A549 (cell line): ENCODE results near the gene PLPP2. TPM values are rescaled to one million over a fixed set of nuclear protein-coding genes. Genes with fewer than 3 reads are reported as not detected.

Experiments used
- ATAC-seq, 2 experiments: fragments of 200-7000 bp in 1 of 2; fragments of >200 bp in 1 of 2; cut with Nextera tagmentation in 1 of 2; cut with Tn5 transposase in 1 of 2; 3 replicates each; pipeline versions ENCODE4 v1.8.0 to v1.9.1; 2018 to 2020; ENCODE audit warnings: mild to moderate bottlenecking in 1 of 2, moderate library complexity in 1 of 2
- CTCF ChIA-PET: fragments of 300-600 bp; sonication (Branson Sonifier 250); formaldehyde crosslinking; extraction: SDS; loops from one replicate; lab custom pipeline; 2021; ENCODE audit warnings: antibody characterized with exemption, inconsistent platforms; lab: Yijun Ruan, JAX
- POLR2A ChIA-PET: fragments of 350-600 bp; formaldehyde crosslinking; extraction: SDS; loops from one replicate; lab custom pipeline; 2021; ENCODE audit warnings: antibody characterized with exemption, inconsistent platforms; lab: Yijun Ruan, JAX
- DNase-seq, 2 experiments: peaks; one replicate each; pipeline versions ENCODE4 v3.0.0 to v3.0.0-alpha.2; 2011 to 2016; ENCODE audit warnings: low read depth in 1 of 2, low spot score in 1 of 2
- FAIRE-seq: peaks from 2 replicates; lab custom pipeline; 2011; peaks lifted over from hg19 to GRCh38; lab: Jason Lieb, UNC
- H3K27ac ChIP-seq, 2 experiments: fragments of >200 bp; sonication (Bioruptor Twin); formaldehyde crosslinking; 3 replicates each; pipeline ENCODE4 v1.5.1; 2016 to 2017
- H3K4me1 ChIP-seq: fragments of >200 bp; sonication (Bioruptor Twin); formaldehyde crosslinking; 3 replicates; pipeline ENCODE4 v1.6.1; 2016
- H3K4me2 ChIP-seq: fragments of >200 bp; sonication (Bioruptor Twin); formaldehyde crosslinking; 3 replicates; pipeline ENCODE4 v1.6.1; 2016
- H3K4me3 ChIP-seq: fragments of >200 bp; sonication (Bioruptor Twin); formaldehyde crosslinking; 3 replicates; pipeline ENCODE4 v1.5.1; 2016
- H3K9me3 ChIP-seq: fragments of >200 bp; sonication (Bioruptor Twin); formaldehyde crosslinking; 3 replicates; pipeline ENCODE4 v1.6.1; 2016
- CEBPB ChIP-seq, 2 experiments: fragments of >200 bp in 1 of 2; sonication (Bioruptor Twin) in 1 of 2; formaldehyde crosslinking in 1 of 2; IDR thresholded peaks; 2 replicates each; pipeline ENCODE4 v1.6.1; 2012 to 2016
- EHF ChIP-seq: fragments of 250-450 bp; sonication (Bioruptor Pico); IDR thresholded peaks from 2 replicates; pipeline ENCODE4 v1.5.0; 2020; ENCODE audit warnings: mild to moderate bottlenecking
- EP300 ChIP-seq, 2 experiments: fragments of >200 bp; sonication (Bioruptor Twin); formaldehyde crosslinking; IDR thresholded peaks; 2 replicates in 1 of 2; 3 replicates in 1 of 2; pipeline ENCODE4 v1.6.1; 2016 to 2017
- ESRRA ChIP-seq: fragments of 150-350 bp; IDR thresholded peaks from 2 replicates; pipeline ENCODE4 v1.6.1; 2014; ENCODE audit warnings: mild to moderate bottlenecking, low read length, borderline replicate concordance
- FOSL2 ChIP-seq, 2 experiments: fragments of 450-650 bp in 1 of 2; fragments of >200 bp in 1 of 2; sonication (Bioruptor Twin) in 1 of 2; formaldehyde crosslinking; IDR thresholded peaks; 2 replicates each; pipeline versions ENCODE4 v1.5.0 to v1.6.1; 2016 to 2020; ENCODE audit warnings: mild to moderate bottlenecking in 1 of 2, moderate library complexity in 1 of 2
- GATA3 ChIP-seq: IDR thresholded peaks from 2 replicates; pipeline ENCODE4 v1.6.1; 2012; ENCODE audit warnings: borderline replicate concordance
- HOXA7 ChIP-seq: fragments of 250-450 bp; sonication (Bioruptor Pico); IDR thresholded peaks from 2 replicates; pipeline ENCODE4 v1.5.0; 2020; ENCODE audit warnings: mild to moderate bottlenecking, moderate library complexity
- KDM5A ChIP-seq: fragments of 200-600 bp; sonication (generic); IDR thresholded peaks from 2 replicates; pipeline ENCODE4 v1.6.1; 2016; ENCODE audit warnings: antibody characterized with exemption, mild to moderate bottlenecking
- MYC ChIP-seq: IDR thresholded peaks from 2 replicates; pipeline ENCODE4 v1.6.1; 2012; ENCODE audit warnings: mild to moderate bottlenecking, inconsistent platforms, low read length, improper control_type of control experiment, borderline replicate concordance
- NFE2L2 ChIP-seq: fragments of 150-350 bp; conservative IDR thresholded peaks from 2 replicates; pipeline ENCODE4 v1.6.1; 2014; ENCODE audit warnings: low read length
- POLR2A ChIP-seq: IDR thresholded peaks from 2 replicates; pipeline ENCODE4 v1.6.1; 2012; ENCODE audit warnings: mild to moderate bottlenecking, low read length
- RAD21 ChIP-seq, 2 experiments: fragments of >200 bp in 1 of 2; sonication (Bioruptor Twin) in 1 of 2; formaldehyde crosslinking in 1 of 2; IDR thresholded peaks in 1 of 2; conservative IDR thresholded peaks in 1 of 2; 2 replicates in 1 of 2; 3 replicates in 1 of 2; pipeline ENCODE4 v1.6.1; 2012 to 2018; ENCODE audit warnings: inconsistent platforms in 1 of 2
- RFX5 ChIP-seq: fragments of 450-650 bp; IDR thresholded peaks from 2 replicates; pipeline ENCODE4 v1.7.1; 2014; ENCODE audit warnings: antibody characterized with exemption, mild to moderate bottlenecking, moderate library complexity
- SMC3 ChIP-seq: fragments of >200 bp; sonication (Bioruptor Twin); formaldehyde crosslinking; IDR thresholded peaks from 3 replicates; pipeline ENCODE4 v1.6.1; 2018; ENCODE audit warnings: inconsistent platforms
- TFCP2L1 ChIP-seq: fragments of 250-450 bp; sonication (Bioruptor Pico); IDR thresholded peaks from 2 replicates; pipeline ENCODE4 v1.5.0; 2021; ENCODE audit warnings: mild to moderate bottlenecking
- TP53 ChIP-seq: fragments of 250-450 bp; sonication (Bioruptor Pico); IDR thresholded peaks from 2 replicates; pipeline ENCODE4 v1.5.0; 2021; ENCODE audit warnings: mild to moderate bottlenecking, moderate library complexity
- ZC3H11A ChIP-seq: fragments of 450-650 bp; IDR thresholded peaks from 2 replicates; pipeline ENCODE4 v1.6.1; 2014; ENCODE audit warnings: antibody characterized with exemption, mild to moderate bottlenecking
- ZFP36 ChIP-seq: fragments of 450-650 bp; IDR thresholded peaks from 2 replicates; pipeline ENCODE4 v1.6.1; 2014; ENCODE audit warnings: borderline replicate concordance; ENCODE audit not compliant: partially characterized antibody
- WGBS: methylation state at CpG from one replicate; pipeline ENCODE4 v1.1.6; 2017; ENCODE audit errors: missing lambda C conversion rate; 5-methylcytosine and 5-hydroxymethylcytosine counted together
- polyA plus RNA-seq, 4 experiments: library from polyadenylated mRNA; depleted of rRNA in 3 of 4; stranded (reverse); fragments of >200 nt; fragmentation: RNase III in 1 of 4; extraction: RNeasy Plus Mini Kit Qiagen cat#74134 plus additional on column Dnase treatment in 1 of 4; gene quantifications; 2 replicates in 3 of 4; 3 replicates in 1 of 4; pipeline ENCODE4 v1.2.3, GENCODE V29; 2011 to 2017
- TF ChIP-seq, protein P1 (sequence below): IDR thresholded peaks from 2 replicates; pipeline ENCODE4 v1.6.1; 2012
- TF ChIP-seq, protein P2 (sequence below): IDR thresholded peaks from 2 replicates; pipeline ENCODE4 v1.6.1; 2012; ENCODE audit warnings: low read depth, borderline replicate concordance
- TF ChIP-seq, protein P3 (sequence below): IDR thresholded peaks from 2 replicates; pipeline ENCODE4 v1.6.1; 2012
- TF ChIP-seq, protein P4 (sequence below): fragments of >200 bp; sonication (Bioruptor Twin); formaldehyde crosslinking; IDR thresholded peaks from 2 replicates; pipeline ENCODE4 v1.6.1; 2016
- TF ChIP-seq, protein P5 (sequence below): fragments of 200-600 bp; sonication (generic); IDR thresholded peaks from 2 replicates; pipeline ENCODE4 v1.6.1; 2016; ENCODE audit warnings: antibody characterized with exemption, mild to moderate bottlenecking, moderate library complexity

PLPP2 gene
- polyA plus RNA-seq, 2 of the 4 experiments (the other 2 are of a cell fraction) = 44.2 to 100 TPM

DNA sequence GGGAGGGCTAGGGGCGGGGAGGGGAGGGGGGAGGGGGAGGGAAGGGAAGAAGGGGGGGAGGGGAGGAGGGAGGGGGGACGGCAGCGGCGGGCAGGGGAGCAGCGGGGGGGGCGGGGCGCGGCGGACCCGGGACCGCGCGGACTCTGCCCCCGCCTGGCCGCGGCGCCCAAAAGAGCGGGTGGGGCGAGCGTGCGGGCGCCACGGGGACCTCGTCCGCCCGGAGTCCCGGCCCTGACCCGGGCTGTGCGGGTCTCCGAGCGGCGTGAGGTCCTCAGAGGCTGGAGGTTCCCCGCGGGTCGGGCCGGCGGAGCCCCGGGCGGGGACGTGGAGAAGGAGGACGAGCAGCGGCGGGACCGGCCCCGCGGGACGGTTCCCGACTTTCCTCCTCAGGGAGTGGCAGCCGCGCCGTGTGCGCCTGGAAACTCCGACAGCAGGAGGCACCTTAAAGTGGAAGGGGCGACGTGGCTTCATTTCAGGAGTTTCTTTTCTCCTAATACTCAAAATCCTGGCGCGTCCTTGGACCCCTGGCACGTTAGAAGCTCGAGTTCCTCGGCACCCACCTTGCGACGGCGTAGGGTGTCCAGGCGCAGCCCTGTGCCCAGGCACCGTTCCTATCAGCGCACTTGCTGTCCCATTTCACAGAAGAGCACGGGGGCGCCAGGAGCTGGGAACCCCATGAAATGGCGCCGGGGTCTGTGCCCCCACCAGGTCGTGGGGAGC, 518 bp upstream of the PLPP2 start:
- Histone ChIP-seq H3K27ac (peak overlapping the region; percentile 85 to 100), H3K4me3 (peak overlapping the region; percentile 87), H3K9me3 (no peaks in the 10 kb centered on the region)
- ChIA-PET POLR2A (no interaction called here), CTCF (interaction anchor here (1.5 kb wide), 1 partner anchor 25 kb away, joined by 4 read pairs; no protein-coding TSS in a partner anchor)
- peak in 1 of 2 experiments; percentile 4; a peak in 3 of 6 replicates for ATAC-seq
- DNase-seq = peak in 1 of 2 experiments; percentile 29
- no peak for FAIRE-seq
- TF ChIP-seq NFE2L2 (no peak), POLR2A (no peak)
- TF ChIP-seq, protein P1, sequence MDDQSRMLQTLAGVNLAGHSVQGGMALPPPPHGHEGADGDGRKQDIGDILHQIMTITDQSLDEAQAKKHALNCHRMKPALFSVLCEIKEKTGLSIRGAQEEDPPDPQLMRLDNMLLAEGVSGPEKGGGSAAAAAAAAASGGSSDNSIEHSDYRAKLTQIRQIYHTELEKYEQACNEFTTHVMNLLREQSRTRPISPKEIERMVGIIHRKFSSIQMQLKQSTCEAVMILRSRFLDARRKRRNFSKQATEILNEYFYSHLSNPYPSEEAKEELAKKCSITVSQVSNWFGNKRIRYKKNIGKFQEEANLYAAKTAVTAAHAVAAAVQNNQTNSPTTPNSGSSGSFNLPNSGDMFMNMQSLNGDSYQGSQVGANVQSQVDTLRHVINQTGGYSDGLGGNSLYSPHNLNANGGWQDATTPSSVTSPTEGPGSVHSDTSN = no peak
- TF ChIP-seq, protein P2, sequence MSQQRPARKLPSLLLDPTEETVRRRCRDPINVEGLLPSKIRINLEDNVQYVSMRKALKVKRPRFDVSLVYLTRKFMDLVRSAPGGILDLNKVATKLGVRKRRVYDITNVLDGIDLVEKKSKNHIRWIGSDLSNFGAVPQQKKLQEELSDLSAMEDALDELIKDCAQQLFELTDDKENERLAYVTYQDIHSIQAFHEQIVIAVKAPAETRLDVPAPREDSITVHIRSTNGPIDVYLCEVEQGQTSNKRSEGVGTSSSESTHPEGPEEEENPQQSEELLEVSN = peak; percentile 27; the same call in 1 of the 2 replicates
- TF ChIP-seq, all 56 proteins: peak for 1
- Histone ChIP-seq H3K4me2 (peak overlapping the region; percentile 84), H3K4me1 (peaks cover 14% of the 10 kb centered on the region)
- 84% methylated on average over 12 of the region's 71 CpGs for WGBS

DNA sequence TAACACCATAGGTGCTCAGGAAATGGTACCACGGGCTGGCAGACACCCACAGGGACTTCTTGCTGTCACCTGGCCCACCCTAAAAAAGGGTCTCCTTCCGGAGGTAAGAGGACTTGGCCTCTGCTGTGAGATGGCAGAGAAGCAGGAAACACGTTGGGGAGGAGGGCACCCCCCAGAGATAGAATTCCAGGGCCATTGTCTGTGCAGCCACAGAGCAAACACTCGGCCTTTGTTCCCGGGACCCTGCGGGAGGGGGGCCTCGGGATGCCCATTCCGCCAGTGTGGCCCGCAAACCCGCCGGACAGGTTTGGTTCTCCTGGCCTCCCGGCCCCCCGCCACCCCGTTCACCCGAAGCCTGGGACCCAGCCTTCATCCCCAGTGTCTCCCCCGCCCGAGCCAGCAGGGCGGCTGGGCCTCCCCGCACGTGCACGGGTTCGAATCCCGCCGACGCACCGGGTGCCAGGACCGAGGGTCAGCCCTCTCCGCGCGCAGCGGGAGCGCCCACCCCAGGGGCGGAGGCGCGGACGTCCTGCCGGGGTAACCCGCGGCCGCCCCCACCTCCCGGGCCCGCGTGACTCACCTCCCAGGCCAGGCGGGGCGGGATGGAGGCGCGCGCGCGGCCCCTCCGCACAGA, 714 bp downstream of the PLPP2 start:
- 0% methylated on average over 3 of the region's 51 CpGs for WGBS
- H3K9me3 ChIP-seq = no peaks in the 10 kb centered on the region
- ATAC-seq (peak; percentile 22 to 51; a peak in 4 of 6 replicates), FAIRE-seq (no peak), DNase-seq (peak; percentile 40 to 41)
- ChIA-PET CTCF (interaction anchor here (1.0 kb wide), 1 partner anchor 23 kb away, joined by 3 read pairs; no protein-coding TSS in a partner anchor), POLR2A (no interaction called here)
- no peak for TF ChIP-seq RFX5
- TF ChIP-seq SMC3 = no peak
- no peak for TF ChIP-seq FOSL2 (IDR thresholded peaks at IDR 0.05)
- peak; percentile 78 for TF ChIP-seq FOSL2 (CRISPR knock-in tag; IDR thresholded peaks at IDR 0.05)
- TF ChIP-seq HOXA7 = no peak
- 0 out of 4 replicates have a peak, but pooled peaks of 1 of the 2 experiments have one; percentile 1 for TF ChIP-seq CEBPB (IDR thresholded peaks at IDR 0.05)
- TF ChIP-seq KDM5A = no peak
- no peak for TF ChIP-seq MYC
- TF ChIP-seq, protein P3, sequence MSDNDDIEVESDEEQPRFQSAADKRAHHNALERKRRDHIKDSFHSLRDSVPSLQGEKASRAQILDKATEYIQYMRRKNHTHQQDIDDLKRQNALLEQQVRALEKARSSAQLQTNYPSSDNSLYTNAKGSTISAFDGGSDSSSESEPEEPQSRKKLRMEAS = peak; percentile 4; the same call in 1 of the 2 replicates
- TF ChIP-seq, all 56 proteins: peak for 3
- Histone ChIP-seq H3K4me1 (peaks cover 14% of the 10 kb centered on the region), H3K4me3 (peak overlapping the region; percentile 87), H3K27ac (peak overlapping the region; percentile 85 to 100), H3K4me2 (peak overlapping the region; percentile 97)

DNA sequence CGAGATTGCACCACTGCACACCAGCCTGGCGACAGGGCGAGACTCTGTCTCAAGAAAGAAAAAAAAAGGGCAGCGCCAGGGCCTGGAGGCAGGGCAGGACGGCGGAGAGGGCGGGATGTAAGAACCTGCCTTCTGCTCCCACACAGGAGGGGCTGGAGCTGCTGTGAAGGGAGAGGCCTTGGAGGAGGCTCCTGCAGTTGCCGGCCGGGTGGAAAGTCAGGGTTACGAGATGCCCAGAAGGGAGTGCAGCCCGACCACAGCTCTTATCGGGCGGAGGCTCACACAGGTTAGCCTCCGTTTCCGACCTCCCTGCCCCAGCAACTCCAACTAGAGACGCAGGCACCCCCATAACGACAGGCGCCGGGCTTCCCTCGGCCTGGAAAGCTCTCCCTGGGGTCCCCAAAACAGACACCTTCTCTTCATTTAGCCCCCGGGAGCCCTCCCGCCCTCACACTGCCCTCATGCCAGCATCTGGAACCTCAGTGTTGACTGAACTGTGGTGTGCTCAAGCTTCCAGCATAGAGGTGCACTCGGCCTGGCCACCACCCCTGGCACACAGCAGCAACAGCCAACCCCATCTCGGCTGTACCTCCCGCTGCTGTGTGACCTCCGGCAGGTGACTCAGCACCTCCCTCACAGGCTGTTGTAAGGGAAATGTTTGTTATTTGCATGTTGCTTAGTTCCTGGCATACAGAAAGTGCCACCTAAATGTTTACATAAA, 1.4 kb downstream of the PLPP2 start:
- Histone ChIP-seq H3K4me3 (peak overlapping the region; percentile 87), H3K27ac (peak overlapping the region; percentile 85 to 100), H3K4me1 (peaks cover 12% of the 10 kb centered on the region), H3K9me3 (no peaks in the 10 kb centered on the region), H3K4me2 (peak overlapping the region; percentile 97)
- ATAC-seq (peak; percentile 76 to 78), FAIRE-seq (no peak), DNase-seq (peak; percentile 83 to 86)
- ChIA-PET POLR2A (no interaction called here), CTCF (interaction anchor here (0.5 to 1.0 kb wide), 2 partner anchors 22 to 342 kb away, joined by 3 read pairs; no protein-coding TSS in a partner anchor)
- 2% methylated on average over 15 of the region's 26 CpGs for WGBS
- TF ChIP-seq TP53 (CRISPR knock-in tag) (no peak), EP300 (IDR thresholded peaks at IDR 0.05) (no peak), ESRRA (no peak), GATA3 (no peak), TFCP2L1 (CRISPR knock-in tag) (no peak), EHF (no peak), ZFP36 (no peak), RAD21 (conservative IDR thresholded peaks at IDR 0.05 in 1 of 2, IDR thresholded peaks at IDR 0.05 in 1 of 2) (no peak), ZC3H11A (no peak)
- TF ChIP-seq, protein P4, sequence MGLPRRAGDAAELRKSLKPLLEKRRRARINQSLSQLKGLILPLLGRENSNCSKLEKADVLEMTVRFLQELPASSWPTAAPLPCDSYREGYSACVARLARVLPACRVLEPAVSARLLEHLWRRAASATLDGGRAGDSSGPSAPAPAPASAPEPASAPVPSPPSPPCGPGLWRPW = no peak
- TF ChIP-seq, protein P3 = no peak; the same call in 1 of the 2 replicates
- TF ChIP-seq, protein P5, sequence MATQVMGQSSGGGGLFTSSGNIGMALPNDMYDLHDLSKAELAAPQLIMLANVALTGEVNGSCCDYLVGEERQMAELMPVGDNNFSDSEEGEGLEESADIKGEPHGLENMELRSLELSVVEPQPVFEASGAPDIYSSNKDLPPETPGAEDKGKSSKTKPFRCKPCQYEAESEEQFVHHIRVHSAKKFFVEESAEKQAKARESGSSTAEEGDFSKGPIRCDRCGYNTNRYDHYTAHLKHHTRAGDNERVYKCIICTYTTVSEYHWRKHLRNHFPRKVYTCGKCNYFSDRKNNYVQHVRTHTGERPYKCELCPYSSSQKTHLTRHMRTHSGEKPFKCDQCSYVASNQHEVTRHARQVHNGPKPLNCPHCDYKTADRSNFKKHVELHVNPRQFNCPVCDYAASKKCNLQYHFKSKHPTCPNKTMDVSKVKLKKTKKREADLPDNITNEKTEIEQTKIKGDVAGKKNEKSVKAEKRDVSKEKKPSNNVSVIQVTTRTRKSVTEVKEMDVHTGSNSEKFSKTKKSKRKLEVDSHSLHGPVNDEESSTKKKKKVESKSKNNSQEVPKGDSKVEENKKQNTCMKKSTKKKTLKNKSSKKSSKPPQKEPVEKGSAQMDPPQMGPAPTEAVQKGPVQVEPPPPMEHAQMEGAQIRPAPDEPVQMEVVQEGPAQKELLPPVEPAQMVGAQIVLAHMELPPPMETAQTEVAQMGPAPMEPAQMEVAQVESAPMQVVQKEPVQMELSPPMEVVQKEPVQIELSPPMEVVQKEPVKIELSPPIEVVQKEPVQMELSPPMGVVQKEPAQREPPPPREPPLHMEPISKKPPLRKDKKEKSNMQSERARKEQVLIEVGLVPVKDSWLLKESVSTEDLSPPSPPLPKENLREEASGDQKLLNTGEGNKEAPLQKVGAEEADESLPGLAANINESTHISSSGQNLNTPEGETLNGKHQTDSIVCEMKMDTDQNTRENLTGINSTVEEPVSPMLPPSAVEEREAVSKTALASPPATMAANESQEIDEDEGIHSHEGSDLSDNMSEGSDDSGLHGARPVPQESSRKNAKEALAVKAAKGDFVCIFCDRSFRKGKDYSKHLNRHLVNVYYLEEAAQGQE = no peak
